Activated T-helper 1 cell treated with anti-CD3 and anti-CD28 coated beads, Interleukin-2, amount 50 U/mL, for 16 hours (primary cell): ENCODE results near the gene AGBL4.

Experiments
- DNase-seq, 2 donors: peaks; one replicate each; pipeline ENCODE4 v3.0.0-alpha.2; 2020; ENCODE audit warnings: low read depth in 1 of 2, low spot score in 1 of 2

AGBL4 gene

GRCh38 chr1:48611841-48612240, 1411.9 kb downstream of the AGBL4 start:
- no peak for DNase-seq

- no peak for DNase-seq
Measured at GRCh38 chr1:48610628-48611542, 1412.9 kb downstream of the AGBL4 start.

GRCh38 chr1:48608882-48609281, 1414.9 kb downstream of the AGBL4 start:
- no peak for DNase-seq

GRCh38 chr1:48603222-48603621, 1420.5 kb downstream of the AGBL4 start:
- DNase-seq, result no peak

- DNase-seq, result no peak
Measured at GRCh38 chr1:48602349-48602748, 1421.4 kb downstream of the AGBL4 start.

GRCh38 chr1:48600182-48600581, 1423.6 kb downstream of the AGBL4 start:
- no peak for DNase-seq

- DNase-seq, result no peak
Measured at GRCh38 chr1:48597663-48598062, 1426.1 kb downstream of the AGBL4 start.

- no peak for DNase-seq
Measured at GRCh38 chr1:48596046-48596445, 1427.7 kb downstream of the AGBL4 start.

GRCh38 chr1:48595613-48596012, 1428.1 kb downstream of the AGBL4 start:
- no peak for DNase-seq

- DNase-seq, result no peak
Measured at GRCh38 chr1:48592330-48592729, 1431.4 kb downstream of the AGBL4 start.

- no peak for DNase-seq
Measured at GRCh38 chr1:48591181-48591580, 1432.6 kb downstream of the AGBL4 start.

- no peak for DNase-seq
Measured at GRCh38 chr1:48588061-48588460, 1435.7 kb downstream of the AGBL4 start.

- no peak for DNase-seq
Measured at GRCh38 chr1:48582408-48582807, 1441.3 kb downstream of the AGBL4 start.

- DNase-seq, result no peak
Measured at GRCh38 chr1:48581270-48581669, 1442.5 kb downstream of the AGBL4 start.

- no peak for DNase-seq
Measured at GRCh38 chr1:48576565-48576964, 1447.2 kb downstream of the AGBL4 start.

GRCh38 chr1:48572646-48573258, 1451.0 kb downstream of the AGBL4 start:
- no peak for DNase-seq

- DNase-seq, result no peak
Measured at GRCh38 chr1:48572134-48572533, 1451.6 kb downstream of the AGBL4 start.

- no peak for DNase-seq
Measured at GRCh38 chr1:48571303-48571987, 1452.3 kb downstream of the AGBL4 start.

GRCh38 chr1:48570568-48570967, 1453.2 kb downstream of the AGBL4 start:
- no peak for DNase-seq

GRCh38 chr1:48568501-48568900, 1455.3 kb downstream of the AGBL4 start:
- no peak for DNase-seq

GRCh38 chr1:48566492-48566891, 1457.3 kb downstream of the AGBL4 start:
- DNase-seq, result no peak

- DNase-seq, result no peak
Measured at GRCh38 chr1:48563021-48563420, 1460.7 kb downstream of the AGBL4 start.
